ENCODE data around the gene CLIC1. TPM values are rescaled to one million over a fixed set of nuclear protein-coding genes. Genes with fewer than 3 reads are reported as not detected.

CLIC1 gene
- total RNA-seq, 4 donors from 2014 or later, result 239 to 420 (median 333) TPM

- Histone ChIP-seq H3K9me3 (no peaks in the 10 kb centered on the region), H3K4me1 (peaks cover 71% of the 10 kb centered on the region), H3K27ac (peak overlapping the region; percentile 89), H3K4me3 (peak overlapping the region; percentile 75), H3K27me3 (no peaks in the 10 kb centered on the region), H3K36me3 (peaks cover 24% of the 10 kb centered on the region)
- 35% methylated on average over 10 of the region's 10 CpGs for WGBS
- no peak for DNase-seq (ENCODE audit: low spot score in 2 of 2)
- no peak for TF ChIP-seq EP300 (IDR thresholded peaks at IDR 0.05)
- TF ChIP-seq POLR2AphosphoS5 (IDR thresholded peaks at IDR 0.05), result no peak
- no peak for TF ChIP-seq CTCF (IDR thresholded peaks at IDR 0.05)
- no peak for TF ChIP-seq POLR2A (IDR thresholded peaks at IDR 0.05)
Observed at GRCh38 chr6:31736768-31737314, 511 bp upstream of the CLIC1 start.

GRCh38 chr6:31734821-31735406, 1.4 kb downstream of the CLIC1 start:
- Histone ChIP-seq H3K4me3 (peak overlapping the region; percentile 75), H3K27ac (peak overlapping the region; percentile 89), H3K27me3 (no peaks in the 10 kb centered on the region), H3K4me1 (peaks cover 77% of the 10 kb centered on the region), H3K36me3 (peaks cover 40% of the 10 kb centered on the region), H3K9me3 (no peaks in the 10 kb centered on the region)
- no peak for DNase-seq (ENCODE audit: low spot score in 2 of 2)
- WGBS, result 0% methylated on average over 18 of the region's 18 CpGs
- TF ChIP-seq CTCF (IDR thresholded peaks at IDR 0.05), result no peak
- TF ChIP-seq EP300 (IDR thresholded peaks at IDR 0.05), result no peak
- TF ChIP-seq POLR2A (IDR thresholded peaks at IDR 0.05), result peak in 1 of 2 donors; percentile 6
- peak in 1 of 3 donors; percentile 18 for TF ChIP-seq POLR2AphosphoS5 (IDR thresholded peaks at IDR 0.05)

- peaks cover 78% of the 10 kb centered on the region for H3K4me1 ChIP-seq
- peak overlapping the region; percentile 89 for H3K27ac ChIP-seq
- TF ChIP-seq POLR2AphosphoS5 (IDR thresholded peaks at IDR 0.05), result no peak
- TF ChIP-seq CTCF (IDR thresholded peaks at IDR 0.05), result no peak
- no peak for TF ChIP-seq EP300 (IDR thresholded peaks at IDR 0.05)
- no peak for TF ChIP-seq POLR2A (IDR thresholded peaks at IDR 0.05)
- H3K4me3 ChIP-seq, result peak overlapping the region; percentile 75
- WGBS, result 8% methylated on average over 2 of the region's 2 CpGs
- DNase-seq (ENCODE audit: low spot score in 2 of 2), result peak in 1 of 2 donors; percentile 77
- no peaks in the 10 kb centered on the region for H3K27me3 ChIP-seq
- no peaks in the 10 kb centered on the region for H3K9me3 ChIP-seq
- H3K36me3 ChIP-seq, result peaks cover 40% of the 10 kb centered on the region
Observed at GRCh38 chr6:31734247-31734820, 2.0 kb downstream of the CLIC1 start.

GRCh38 chr6:31733734-31734133, 2.6 kb downstream of the CLIC1 start:
- 77% methylated on average over 4 of the region's 4 CpGs for WGBS
- Histone ChIP-seq H3K27me3 (no peaks in the 10 kb centered on the region), H3K9me3 (no peaks in the 10 kb centered on the region), H3K36me3 (peaks cover 40% of the 10 kb centered on the region), H3K27ac (peak overlapping the region; percentile 89), H3K4me3 (peak overlapping the region; percentile 75), H3K4me1 (peaks cover 78% of the 10 kb centered on the region)
- TF ChIP-seq POLR2AphosphoS5 (IDR thresholded peaks at IDR 0.05) (no peak), EP300 (IDR thresholded peaks at IDR 0.05) (no peak), POLR2A (IDR thresholded peaks at IDR 0.05) (no peak), CTCF (IDR thresholded peaks at IDR 0.05) (no peak)
- DNase-seq (ENCODE audit: low spot score in 2 of 2), result no peak

- H3K4me1 ChIP-seq, result peaks cover 73% of the 10 kb centered on the region
- H3K9me3 ChIP-seq, result no peaks in the 10 kb centered on the region
- TF ChIP-seq EP300 (IDR thresholded peaks at IDR 0.05) (no peak), POLR2AphosphoS5 (IDR thresholded peaks at IDR 0.05) (no peak), CTCF (IDR thresholded peaks at IDR 0.05) (no peak), POLR2A (IDR thresholded peaks at IDR 0.05) (no peak)
- H3K27me3 ChIP-seq, result no peaks in the 10 kb centered on the region
- peaks cover 52% of the 10 kb centered on the region for H3K36me3 ChIP-seq
- DNase-seq (ENCODE audit: low spot score in 2 of 2), result no peak
- no peak overlapping the region for H3K4me3 ChIP-seq
- WGBS, result 66% methylated on average over 3 of the region's 3 CpGs
- H3K27ac ChIP-seq, result no peak overlapping the region
Observed at GRCh38 chr6:31732029-31732428, 4.3 kb downstream of the CLIC1 start.
